H1 (cell line): ENCODE results near the gene NPR1. TPM values are rescaled to one million over a fixed set of nuclear protein-coding genes. Genes with fewer than 3 reads are reported as not detected.

Source experiments
- ASH2L ChIP-seq: fragments of 200-600, 300-600 bp; sonication (generic); IDR thresholded peaks from one replicate; pipeline ENCODE4 v1.7.1; 2017; ENCODE audit warnings: low read length
- ATF2 ChIP-seq: IDR thresholded peaks from 2 replicates; pipeline ENCODE4 v1.6.1; 2012; ENCODE audit warnings: low read length, inconsistent platforms
- BACH1 ChIP-seq: IDR thresholded peaks from 2 replicates; pipeline ENCODE4 v1.6.1; 2012; ENCODE audit warnings: low read length, improper control_type of control experiment
- CBX5 ChIP-seq: fragments of 300-800, 300-1000 bp; sonication (generic); IDR thresholded peaks from 2 replicates; pipeline ENCODE4 v1.7.1; 2016; ENCODE audit warnings: antibody characterized with exemption, low read length, low read depth
- CEBPB ChIP-seq: IDR thresholded peaks from 2 replicates; pipeline ENCODE4 v1.6.1; 2012; ENCODE audit warnings: low read depth, low read length
- CHD1 ChIP-seq: IDR thresholded peaks from 2 replicates; pipeline ENCODE4 v1.6.1; 2012; ENCODE audit warnings: low read depth, low read length, improper control_type of control experiment
- EZH2 ChIP-seq: fragments of 200-600 bp; sonication (generic); IDR thresholded peaks from 2 replicates; pipeline ENCODE4 v1.7.1; 2012; ENCODE audit warnings: low read depth, mild to moderate bottlenecking, moderate library complexity, low read length, inconsistent platforms; ENCODE audit not compliant: severe bottlenecking
- GTF2F1 ChIP-seq: IDR thresholded peaks from 2 replicates; pipeline ENCODE4 v1.6.1; 2012; ENCODE audit warnings: low read depth, low read length, improper control_type of control experiment, borderline replicate concordance
- HDAC2 ChIP-seq, 2 experiments: fragments of 300-600 bp in 1 of 2; sonication (generic) in 1 of 2; IDR thresholded peaks; 2 replicates each; pipeline ENCODE4 v1.6.1; 2011 to 2012; ENCODE audit warnings: low read depth in 2 of 2, low read length in 2 of 2, mild to moderate bottlenecking in 2 of 2, moderate library complexity in 2 of 2, borderline replicate concordance in 1 of 2, inconsistent platforms in 1 of 2
- HDAC6 ChIP-seq: IDR thresholded peaks from one replicate; pipeline ENCODE4 v1.7.1; 2012; ENCODE audit warnings: low read depth, mild to moderate bottlenecking, inconsistent platforms, low read length, moderate library complexity
- KDM1A ChIP-seq: fragments of 200-600, 300-600 bp; sonication (generic); IDR thresholded peaks from 2 replicates; pipeline ENCODE4 v1.7.1; 2016; ENCODE audit warnings: mild to moderate bottlenecking, low read length, borderline replicate concordance
- MAX ChIP-seq: IDR thresholded peaks from 2 replicates; pipeline ENCODE4 v1.6.1; 2012; ENCODE audit warnings: inconsistent platforms
- POLR2AphosphoS5 ChIP-seq: IDR thresholded peaks from 2 replicates; pipeline ENCODE4 v1.6.1; 2011; ENCODE audit warnings: low read depth, low read length
- RBBP5 ChIP-seq: IDR thresholded peaks from 2 replicates; pipeline ENCODE4 v1.7.1; 2012; ENCODE audit warnings: low read depth, mild to moderate bottlenecking, inconsistent platforms, low read length, moderate library complexity, borderline replicate concordance
- RXRA ChIP-seq: IDR thresholded peaks from 2 replicates; pipeline ENCODE4 v1.6.1; 2011; ENCODE audit warnings: low read depth, mild to moderate bottlenecking, low read length, moderate library complexity; ENCODE audit not compliant: insufficient read depth
- SP2 ChIP-seq: IDR thresholded peaks from 2 replicates; pipeline ENCODE4 v1.6.1; 2012; ENCODE audit warnings: mild to moderate bottlenecking, low read length, inconsistent platforms
- SP4 ChIP-seq: IDR thresholded peaks from 2 replicates; pipeline ENCODE4 v1.6.1; 2012; ENCODE audit warnings: low read length, inconsistent platforms
- SRF ChIP-seq: IDR thresholded peaks from 2 replicates; pipeline ENCODE4 v1.6.1; 2011; ENCODE audit warnings: mild to moderate bottlenecking, low read depth, low read length, moderate library complexity
- ZNF274 ChIP-seq: IDR thresholded peaks from 2 replicates; pipeline ENCODE4 v1.7.0; 2012; ENCODE audit warnings: low read length, borderline replicate concordance; ENCODE audit errors: extremely low read depth
- polyA plus RNA-seq, 7 experiments: library from polyadenylated mRNA; depleted of rRNA in 3 of 7; stranded (reverse) in 5 of 7; unstranded in 2 of 7; fragments of >200 nt in 5 of 7; fragments of 200-250 nt in 2 of 7; gene quantifications; 1 replicate in 5 of 7; 2 replicates in 1 of 7; 4 replicates in 1 of 7; pipeline versions ENCODE4 v1.2.1 to v1.2.3, GENCODE V29; 2011 to 2013; ENCODE audit warnings: missing spikeins in 2 of 7, mixed read lengths in 2 of 7
- total RNA-seq: library from RNA; stranded (reverse); fragmentation: NEBNext Ultra II Directional; extraction: Animal tissue kit (Norgen Biotek cat#: 25700); gene quantifications from 2 replicates; pipeline ENCODE4 v1.2.1, GENCODE V29; 2021

Gene NPR1
- total and polyA plus RNA-seq, 2 of the 8 experiments (the other 6 are each of a cell fraction or from before 2014, with no cell fraction given), result 11.7 to 13.2 TPM

GRCh38 chr1:153633754-153634665, 44.5 kb upstream of the NPR1 start, which contains the start of gene CHTOP (continued):
- no peak for TF ChIP-seq CBX5
- peak; percentile 50; the same call in 1 of the 2 replicates for TF ChIP-seq CEBPB
- TF ChIP-seq HDAC6, result no peak
- peak; percentile 97 for TF ChIP-seq ASH2L
- TF ChIP-seq RBBP5, result peak; percentile 76; the same call in 1 of the 2 replicates
- no peak for TF ChIP-seq HDAC2 (IDR thresholded peaks at IDR 0.05; ENCODE audit: borderline replicate concordance in 1 of 2, low read depth in 2 of 2, low read length in 2 of 2)
- TF ChIP-seq GTF2F1, result peak; percentile 42; the same call in 1 of the 2 replicates
- TF ChIP-seq SP2, result no peak
- TF ChIP-seq SRF, result no peak
- no peak for TF ChIP-seq EZH2
- TF ChIP-seq POLR2AphosphoS5, result peak; percentile 75
- no peak for TF ChIP-seq KDM1A
- TF ChIP-seq SP4, result peak; percentile 94
- TF ChIP-seq ATF2, result peak; percentile 98
- TF ChIP-seq ZNF274, result no peak
- TF ChIP-seq MAX, result peak; percentile 48
- peak; percentile 28; the same call in 1 of the 2 replicates for TF ChIP-seq CHD1
- no peak for TF ChIP-seq RXRA
- TF ChIP-seq BACH1, result no peak
